ENCODE data around the gene CLTB.
A peak's percentile ranks its signal among the peaks of the same experiment; 100 is the strongest.

The CLTB gene

DNA sequence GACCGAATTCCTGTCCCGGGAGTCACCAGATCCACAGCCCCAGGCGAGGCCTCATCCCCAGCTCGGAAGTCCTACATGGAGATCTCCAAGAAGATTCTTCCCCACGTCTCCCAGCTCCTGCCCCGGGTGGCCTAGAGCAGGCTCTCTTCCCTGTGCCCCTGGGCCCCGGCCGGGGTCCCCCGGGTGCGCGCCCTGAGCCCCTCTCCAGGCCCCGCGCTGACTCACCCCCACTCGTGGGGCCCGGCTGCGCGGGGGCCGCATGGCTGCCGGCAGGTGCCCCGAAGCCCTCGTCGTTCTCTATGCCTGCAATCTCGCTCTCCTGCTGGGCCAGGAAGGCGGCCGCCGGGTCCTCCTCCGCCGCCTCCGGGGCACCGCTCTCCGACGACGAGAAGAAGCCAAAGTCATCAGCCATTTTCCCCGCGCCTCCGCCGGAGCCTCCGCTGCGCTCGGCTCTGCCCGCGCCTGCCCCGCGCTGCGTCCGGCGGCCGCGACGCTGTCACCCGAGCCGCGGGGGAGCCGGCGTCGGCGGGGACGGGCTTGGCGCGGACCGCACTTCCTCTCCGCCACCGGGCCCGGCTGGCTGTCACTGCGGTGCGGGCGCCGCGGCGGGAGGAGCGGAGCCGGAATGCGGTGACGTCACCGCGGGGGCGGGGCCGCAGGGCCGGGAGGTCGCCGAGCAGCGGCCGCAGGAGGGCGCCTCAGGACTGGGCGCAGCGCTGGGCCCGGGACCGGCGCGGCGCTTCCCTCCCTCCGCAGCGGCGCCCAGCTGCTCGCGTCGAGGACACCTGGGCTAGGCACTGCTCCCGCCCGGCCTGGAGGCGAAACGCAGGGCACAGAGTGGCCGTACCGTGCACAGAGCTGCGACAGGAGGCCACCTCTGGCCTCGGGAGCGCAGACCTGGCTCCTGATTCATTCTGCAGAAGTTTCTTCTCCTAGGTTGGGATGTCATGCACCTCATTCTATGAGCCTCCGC, at the start of gene CLTB:
Gene CLTB, minus strand, starts transcription at position 588 of the 973 bp plus-strand sequence. Its CDS starts 176 bp downstream, at position 412.
- peak within 1 kb of the TSS; percentile 80 for H3K4me3 ChIP-seq (replicated peaks; ENCODE audit: low read depth, low read length)
- TF ChIP-seq, protein P1, sequence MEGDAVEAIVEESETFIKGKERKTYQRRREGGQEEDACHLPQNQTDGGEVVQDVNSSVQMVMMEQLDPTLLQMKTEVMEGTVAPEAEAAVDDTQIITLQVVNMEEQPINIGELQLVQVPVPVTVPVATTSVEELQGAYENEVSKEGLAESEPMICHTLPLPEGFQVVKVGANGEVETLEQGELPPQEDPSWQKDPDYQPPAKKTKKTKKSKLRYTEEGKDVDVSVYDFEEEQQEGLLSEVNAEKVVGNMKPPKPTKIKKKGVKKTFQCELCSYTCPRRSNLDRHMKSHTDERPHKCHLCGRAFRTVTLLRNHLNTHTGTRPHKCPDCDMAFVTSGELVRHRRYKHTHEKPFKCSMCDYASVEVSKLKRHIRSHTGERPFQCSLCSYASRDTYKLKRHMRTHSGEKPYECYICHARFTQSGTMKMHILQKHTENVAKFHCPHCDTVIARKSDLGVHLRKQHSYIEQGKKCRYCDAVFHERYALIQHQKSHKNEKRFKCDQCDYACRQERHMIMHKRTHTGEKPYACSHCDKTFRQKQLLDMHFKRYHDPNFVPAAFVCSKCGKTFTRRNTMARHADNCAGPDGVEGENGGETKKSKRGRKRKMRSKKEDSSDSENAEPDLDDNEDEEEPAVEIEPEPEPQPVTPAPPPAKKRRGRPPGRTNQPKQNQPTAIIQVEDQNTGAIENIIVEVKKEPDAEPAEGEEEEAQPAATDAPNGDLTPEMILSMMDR (IDR thresholded peaks at IDR 0.05; ENCODE audit: low read depth, low read length, missing control alignments): peak; percentile 25
- no peak for DNase-seq (ENCODE audit: extremely low read depth, low read depth)

GRCh38 chr5:176463113-176463764, 46.9 kb upstream of the CLTB start:
- TF ChIP-seq, protein P1 (IDR thresholded peaks at IDR 0.05; ENCODE audit: low read depth, low read length, missing control alignments): no peak
- DNase-seq (ENCODE audit: extremely low read depth, low read depth): no peak
- H3K4me3 ChIP-seq (replicated peaks; ENCODE audit: low read depth, low read length): no peak overlapping the region

- no peak for DNase-seq (ENCODE audit: extremely low read depth, low read depth)
- TF ChIP-seq, protein P1 (IDR thresholded peaks at IDR 0.05; ENCODE audit: low read depth, low read length, missing control alignments): no peak
- H3K4me3 ChIP-seq (replicated peaks; ENCODE audit: low read depth, low read length): no peak overlapping the region
Observed at GRCh38 chr5:176461349-176461748, 45.0 kb upstream of the CLTB start.

DNA sequence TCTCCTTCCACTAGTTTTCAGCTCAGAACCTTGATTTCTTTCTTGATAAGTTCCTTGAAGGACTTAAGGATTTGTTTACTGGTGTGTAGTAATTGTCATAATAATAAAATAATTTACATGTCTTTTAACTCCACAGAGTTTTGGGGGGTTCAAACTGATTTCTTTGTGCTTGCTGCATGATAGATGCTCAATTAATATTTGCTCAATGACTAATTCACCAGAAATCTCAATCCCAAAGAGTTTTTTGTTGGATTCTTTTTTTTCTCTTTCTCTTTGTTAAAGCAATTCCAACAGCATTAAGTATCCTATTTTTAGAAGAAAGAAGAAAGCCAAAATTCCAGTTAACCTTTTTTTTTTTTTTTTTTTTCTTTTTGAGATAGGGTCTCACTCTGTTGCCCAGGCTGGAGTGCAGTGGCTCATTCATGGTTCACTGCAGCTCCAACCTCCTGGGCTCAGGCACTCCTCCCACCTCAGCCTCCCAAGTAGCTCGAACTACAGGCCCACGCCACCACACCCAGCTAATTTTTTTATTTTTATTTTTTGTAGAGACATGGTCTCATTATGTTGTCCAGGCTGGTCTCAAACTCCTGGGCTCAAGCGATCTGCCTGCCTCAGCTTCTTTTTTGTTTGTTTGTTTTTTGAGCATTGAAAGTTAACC, 42.7 kb upstream of the CLTB start:
- TF ChIP-seq, protein P1 (IDR thresholded peaks at IDR 0.05; ENCODE audit: low read depth, low read length, missing control alignments): no peak
- DNase-seq (ENCODE audit: extremely low read depth, low read depth): no peak

GRCh38 chr5:176454724-176455394, 38.5 kb upstream of the CLTB start:
- no peak overlapping the region for H3K4me3 ChIP-seq (replicated peaks; ENCODE audit: low read depth, low read length)
- no peak for DNase-seq (ENCODE audit: extremely low read depth, low read depth)
- TF ChIP-seq, protein P1 (IDR thresholded peaks at IDR 0.05; ENCODE audit: low read depth, low read length, missing control alignments): no peak

More for the DNA sequence above, 42.7 kb upstream of the CLTB start:
- no peak overlapping the region for H3K4me3 ChIP-seq (replicated peaks; ENCODE audit: low read depth, low read length)

- H3K4me3 ChIP-seq (replicated peaks; ENCODE audit: low read depth, low read length): peak overlapping the region; percentile 98; the same call in 1 of the 2 replicates
- DNase-seq (ENCODE audit: extremely low read depth, low read depth): no peak
- TF ChIP-seq, protein P1 (IDR thresholded peaks at IDR 0.05; ENCODE audit: low read depth, low read length, missing control alignments): no peak
Observed at GRCh38 chr5:176450077-176450476, 33.7 kb upstream of the CLTB start.

Data from HFF-Myc (cell line).